Activated CD4-positive, alpha-beta T cell treated with anti-CD3 and anti-CD28 coated beads for 36 hours (primary cell): ENCODE data around the gene PI4KA. TPM values are rescaled to one million over a fixed set of nuclear protein-coding genes. Genes with fewer than 3 reads are reported as not detected.
"Not testable (repeated sequence)": the region's sequence is repeated elsewhere in the genome, so short reads cannot be mapped to it uniquely, and the experiment has no call there.

Experiments used
- ATAC-seq: fragments of 200-7000 bp; cut with Tn5 transposase; one replicate; pipeline ENCODE4 v1.10.0; 2021; ENCODE audit warnings: mild to moderate bottlenecking, moderate library complexity
- CTCF ChIA-PET: fragments of 350-600 bp; sonication (Branson Sonifier 250); formaldehyde crosslinking; loops from one replicate; lab custom pipeline; 2021; ENCODE audit warnings: antibody characterized with exemption; lab: Charles Lee
- POLR2A ChIA-PET: fragments of 350-600 bp; sonication (Branson Sonifier 250); formaldehyde crosslinking; loops from one replicate; lab custom pipeline; 2021; ENCODE audit warnings: antibody characterized with exemption, inconsistent platforms; lab: Charles Lee
- DNase-seq: peaks from one replicate; pipeline ENCODE4 v3.0.0-alpha.2; 2020
- H3K27ac Mint-ChIP-seq: one replicate; pipeline ENCODE4 v1.8.0; 2021; ENCODE audit warnings: mixed read lengths
- H3K27me3 Mint-ChIP-seq: one replicate; pipeline ENCODE4 v1.8.0; 2021; ENCODE audit warnings: mixed read lengths
- H3K36me3 Mint-ChIP-seq: one replicate; pipeline ENCODE4 v1.8.0; 2021; ENCODE audit warnings: low read depth, mixed read lengths
- H3K4me1 Mint-ChIP-seq: one replicate; pipeline ENCODE4 v1.8.0; 2021; ENCODE audit warnings: mixed read lengths
- H3K4me3 Mint-ChIP-seq: one replicate; pipeline ENCODE4 v1.8.0; 2021; ENCODE audit warnings: mild to moderate bottlenecking, moderate library complexity, mixed read lengths
- H3K9me3 Mint-ChIP-seq: one replicate; pipeline ENCODE4 v1.8.0; 2021; ENCODE audit warnings: low read depth, mixed read lengths
- intact Hi-C, 2 experiments: fragments of 100-400 bp; cut with DNase I in 1 of 2; cut with micrococcal nuclease in 1 of 2; formaldehyde crosslinking; loops; one replicate each; pipeline versions ENCODE4 v1.14.2 to v1.15.1; 2022 to 2024; cut with DNase I, micrococcal nuclease
- total RNA-seq, 2 experiments: library from RNA; stranded (reverse); gene quantifications; one replicate each; pipeline ENCODE4 v1.2.3, GENCODE V29; 2021

Gene PI4KA
- total RNA-seq, 2 experiments from 2014 or later: 52.8 TPM

- no peak overlapping the region for H3K4me3 Mint-ChIP-seq
- H3K36me3 Mint-ChIP-seq: peaks cover 11% of the 10 kb centered on the region
- ChIA-PET CTCF (no interaction called here), POLR2A (no interaction called here)
- H3K27ac Mint-ChIP-seq: no peak overlapping the region
- ATAC-seq (no peak), DNase-seq (no peak)
- H3K4me1 Mint-ChIP-seq: no peaks in the 10 kb centered on the region
- no peaks in the 10 kb centered on the region for H3K27me3 Mint-ChIP-seq
- H3K9me3 Mint-ChIP-seq: no peaks in the 10 kb centered on the region
- intact Hi-C loops: no loop called here
Observed at GRCh38 chr22:20728523-20729190, 130.0 kb downstream of the PI4KA start.

GRCh38 chr22:20727118-20728015 is 131.2 kb downstream of the PI4KA start:
- CTCF ChIA-PET: no interaction called here
- POLR2A ChIA-PET: no interaction called here
- H3K36me3 Mint-ChIP-seq: peaks cover 11% of the 10 kb centered on the region
- no peak for DNase-seq
- H3K9me3 Mint-ChIP-seq: no peaks in the 10 kb centered on the region
- H3K4me1 Mint-ChIP-seq: no peaks in the 10 kb centered on the region
- ATAC-seq: no peak
- H3K27ac Mint-ChIP-seq: no peak overlapping the region
- intact Hi-C loops: no loop called here
- H3K27me3 Mint-ChIP-seq: no peaks in the 10 kb centered on the region
- no peak overlapping the region for H3K4me3 Mint-ChIP-seq

GRCh38 chr22:20725987-20726558 is 132.5 kb downstream of the PI4KA start:
- Mint-ChIP-seq H3K4me3 (no peak overlapping the region), H3K4me1 (no peaks in the 10 kb centered on the region), H3K9me3 (no peaks in the 10 kb centered on the region), H3K27me3 (no peaks in the 10 kb centered on the region), H3K27ac (no peak overlapping the region), H3K36me3 (peaks cover 11% of the 10 kb centered on the region)
- ChIA-PET CTCF (no interaction called here), POLR2A (no interaction called here)
- ATAC-seq (no peak), DNase-seq (no peak)
- intact Hi-C loops: no loop called here

- no peak for ATAC-seq
- Mint-ChIP-seq H3K9me3 (no peaks in the 10 kb centered on the region), H3K27me3 (no peaks in the 10 kb centered on the region), H3K36me3 (peaks cover 11% of the 10 kb centered on the region), H3K4me1 (no peaks in the 10 kb centered on the region), H3K4me3 (no peak overlapping the region), H3K27ac (peak overlapping the region; percentile 37)
- DNase-seq: no peak
- intact Hi-C loops: no loop called here
- ChIA-PET POLR2A (no interaction called here), CTCF (interaction anchor here (1.6 kb wide), 1 partner anchor 52 kb away, joined by 3 read pairs; no protein-coding TSS in a partner anchor)
Observed at GRCh38 chr22:20724676-20725454, 133.7 kb downstream of the PI4KA start.

- CTCF ChIA-PET: interaction anchor here (0.6 kb wide), 1 partner anchor 369 kb away, joined by 3 read pairs; no protein-coding TSS in a partner anchor
- intact Hi-C loops: no loop called here
- H3K36me3 Mint-ChIP-seq: peaks cover 4% of the 10 kb centered on the region
- no peak for ATAC-seq
- H3K27me3 Mint-ChIP-seq: no peaks in the 10 kb centered on the region
- no peak overlapping the region for H3K4me3 Mint-ChIP-seq
- POLR2A ChIA-PET: no interaction called here
- H3K27ac Mint-ChIP-seq: no peak overlapping the region
- no peak for DNase-seq
- H3K9me3 Mint-ChIP-seq: no peaks in the 10 kb centered on the region
- H3K4me1 Mint-ChIP-seq: no peaks in the 10 kb centered on the region
Observed at GRCh38 chr22:20721409-20722218, 137.0 kb downstream of the PI4KA start.

- intact Hi-C loops: no loop called here
- ATAC-seq (no peak), DNase-seq (no peak)
- Mint-ChIP-seq H3K36me3 (peaks cover 4% of the 10 kb centered on the region), H3K4me1 (no peaks in the 10 kb centered on the region), H3K4me3 (no peak overlapping the region), H3K27me3 (no peaks in the 10 kb centered on the region), H3K27ac (no peak overlapping the region), H3K9me3 (no peaks in the 10 kb centered on the region)
- POLR2A ChIA-PET: no interaction called here
- CTCF ChIA-PET: interaction anchor here (0.6 to 1.4 kb wide), 2 partner anchors 22 to 71 kb away, joined by 3 to 4 read pairs; no protein-coding TSS in a partner anchor
Observed at GRCh38 chr22:20720692-20721408, 137.8 kb downstream of the PI4KA start.

- ATAC-seq, DNase-seq, H3K9me3 Mint-ChIP-seq, H3K4me3 Mint-ChIP-seq, H3K27me3 Mint-ChIP-seq, CTCF ChIA-PET, intact Hi-C loops, H3K27ac Mint-ChIP-seq, H3K36me3 Mint-ChIP-seq, H3K4me1 Mint-ChIP-seq, POLR2A ChIA-PET: not testable (repeated sequence)
Observed at GRCh38 chr22:20718727-20719126, 139.9 kb downstream of the PI4KA start.

- ATAC-seq, H3K27me3 Mint-ChIP-seq, H3K9me3 Mint-ChIP-seq, intact Hi-C loops, CTCF ChIA-PET, H3K36me3 Mint-ChIP-seq, DNase-seq, POLR2A ChIA-PET, H3K4me1 Mint-ChIP-seq, H3K4me3 Mint-ChIP-seq, H3K27ac Mint-ChIP-seq: not testable (repeated sequence)
Observed at GRCh38 chr22:20717981-20718380, 140.6 kb downstream of the PI4KA start.

- H3K9me3 Mint-ChIP-seq, ATAC-seq, H3K27ac Mint-ChIP-seq, H3K4me1 Mint-ChIP-seq, H3K36me3 Mint-ChIP-seq, H3K4me3 Mint-ChIP-seq, intact Hi-C loops, DNase-seq, POLR2A ChIA-PET, H3K27me3 Mint-ChIP-seq: not testable (repeated sequence)
- CTCF ChIA-PET: interaction anchor here (1.2 kb wide), 1 partner anchor 66 kb away, joined by 5 read pairs; no protein-coding TSS in a partner anchor
Observed at GRCh38 chr22:20717213-20717866, 141.3 kb downstream of the PI4KA start.

GRCh38 chr22:20713116-20713515 is 145.5 kb downstream of the PI4KA start:
- H3K27me3 Mint-ChIP-seq, H3K4me3 Mint-ChIP-seq, POLR2A ChIA-PET, H3K27ac Mint-ChIP-seq, H3K4me1 Mint-ChIP-seq, CTCF ChIA-PET, H3K36me3 Mint-ChIP-seq, intact Hi-C loops, DNase-seq, H3K9me3 Mint-ChIP-seq, ATAC-seq: not testable (repeated sequence)
